HS-5 (cell line): ENCODE data around the gene SCARB2.

ENCODE experiments used
- DNase-seq: peaks from one replicate; pipeline ENCODE4 v3.0.0-alpha.2; 2012; ENCODE audit warnings: low read depth

The SCARB2 gene

GRCh38 chr4:76148142-76148865 lies 65.3 kb downstream of the SCARB2 start, which contains the start of gene NUP54:
NUP54 (minus strand) TSS chr4:76148397; CDS start chr4:76148374, 23 bp downstream.
- DNase-seq, result peak; percentile 81

DNA sequence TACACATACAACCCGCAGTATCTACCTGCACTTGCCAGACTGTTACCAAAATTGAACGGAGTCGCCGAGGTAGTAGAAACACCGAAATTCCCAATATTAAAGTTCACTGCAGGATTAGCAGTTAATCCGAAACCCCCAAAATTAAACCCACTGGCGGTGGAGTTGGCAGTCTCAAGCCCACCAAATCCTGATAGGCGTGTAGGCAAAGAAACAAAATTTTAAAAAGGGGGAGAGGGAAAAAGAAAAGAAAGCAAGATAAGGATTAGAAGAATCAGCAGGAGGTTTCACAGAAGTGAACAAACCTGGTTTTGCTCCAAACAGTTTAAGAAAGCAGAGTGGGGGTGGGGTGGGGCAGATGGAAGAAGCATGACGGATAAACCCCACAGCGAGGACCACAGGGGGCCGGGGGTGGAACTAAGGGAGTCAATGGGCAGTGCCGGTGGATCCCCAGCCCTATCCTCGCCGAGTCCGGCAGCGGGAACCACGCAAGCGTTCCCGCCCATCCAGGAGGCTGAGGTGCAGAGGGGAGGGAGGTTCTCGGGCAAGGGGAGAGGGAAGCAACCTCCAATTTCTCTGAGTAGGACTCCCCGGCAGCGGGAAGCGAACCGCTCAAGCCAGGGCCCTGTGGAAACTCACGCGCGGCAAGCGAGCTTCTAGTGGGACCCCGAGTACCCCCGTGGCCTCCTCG lies 66.0 kb downstream of the SCARB2 start:
- DNase-seq, result peak; percentile 60

- no peak for DNase-seq
These were observed 69.1 kb downstream of the SCARB2 start for GRCh38 chr4:76144546-76144945.

DNA sequence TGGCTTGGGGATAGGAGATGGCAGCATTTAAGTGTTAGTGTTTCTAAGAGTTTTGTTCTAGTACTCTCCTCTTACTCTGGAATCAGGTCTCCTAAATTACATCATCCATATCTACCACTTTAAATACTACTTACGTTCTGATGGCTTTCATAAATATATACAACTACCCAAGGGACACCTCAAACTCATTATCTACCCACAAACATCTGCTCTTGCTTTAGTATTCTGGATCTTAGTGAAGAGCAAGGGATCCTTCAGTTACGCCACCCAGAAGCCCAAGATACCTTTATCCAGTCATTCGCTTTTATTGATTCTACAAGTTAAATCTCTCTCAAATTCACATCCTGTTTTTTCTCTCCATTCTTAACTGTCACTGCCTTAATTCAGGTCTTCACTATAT lies 72.4 kb downstream of the SCARB2 start:
- DNase-seq, result no peak

DNA sequence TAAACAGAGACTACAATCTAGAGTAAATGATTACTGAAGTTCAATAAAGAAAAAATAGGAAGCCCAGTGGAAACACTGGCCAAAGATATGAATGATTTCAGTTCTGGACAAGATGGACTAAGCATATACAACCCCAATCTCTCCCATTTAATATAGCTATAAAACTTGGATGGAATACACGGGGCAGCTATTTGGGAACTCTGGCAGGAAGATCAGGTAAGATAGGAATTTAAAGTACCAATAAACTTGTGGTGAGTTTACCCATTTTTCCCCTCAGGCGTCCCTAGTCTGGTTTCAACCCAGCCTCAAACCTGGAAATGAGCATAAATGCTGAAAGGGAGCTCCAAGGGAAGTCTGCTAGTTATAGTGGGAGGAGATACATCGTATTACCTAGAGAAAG lies 85.9 kb downstream of the SCARB2 start:
- no peak for DNase-seq

GRCh38 chr4:76125816-76126215 lies 87.8 kb downstream of the SCARB2 start:
- no peak for DNase-seq

DNA sequence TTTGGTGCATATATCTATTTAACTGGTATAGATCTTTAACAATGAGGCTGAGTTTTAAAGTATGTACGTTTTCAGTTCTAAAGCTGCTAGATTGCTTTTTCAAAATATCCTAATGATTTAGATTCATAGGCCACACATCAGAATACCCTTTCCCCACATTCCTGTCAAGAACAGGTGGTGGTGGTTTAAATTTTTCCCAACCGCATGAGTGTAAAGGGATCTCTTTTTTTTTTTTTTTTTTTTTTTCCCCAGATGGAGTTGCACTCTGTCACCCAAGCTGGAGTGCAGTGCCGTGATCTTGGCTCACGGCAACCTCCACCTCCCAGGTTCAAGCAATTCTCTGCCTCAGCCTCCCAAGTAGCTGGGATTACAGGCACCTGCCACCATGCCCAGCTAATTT lies 93.4 kb downstream of the SCARB2 start:
- no peak for DNase-seq

- no peak for DNase-seq
These were observed 96.1 kb downstream of the SCARB2 start for GRCh38 chr4:76117536-76117935.

GRCh38 chr4:76116821-76117220 lies 96.8 kb downstream of the SCARB2 start:
- DNase-seq, result no peak
